ENCODE results near the gene RNF207. TPM values are rescaled to one million over a fixed set of nuclear protein-coding genes. Genes with fewer than 3 reads are reported as not detected.

Gene RNF207
- total and polyA plus RNA-seq, 2 of the 13 experiments (the other 11 are each of a cell fraction or from before 2014, with no cell fraction given): 9.8 to 15.9 TPM

GRCh38 chr1:6245086-6245868 lies 39.4 kb downstream of the RNF207 start (continued):
- TF ChIP-seq RERE (CRISPR knock-in tag; IDR thresholded peaks at IDR 0.05; ENCODE audit: low read depth) (peak; percentile 54; the same call in 1 of the 2 replicates), PLRG1 (conservative IDR thresholded peaks at IDR 0.05) (no peak), PITX1 (CRISPR knock-in tag; IDR thresholded peaks at IDR 0.05) (peak; percentile 78), ZNF670 (CRISPR knock-in tag; IDR thresholded peaks at IDR 0.05; ENCODE audit: borderline replicate concordance) (peak; percentile 61; the same call in 1 of the 2 replicates), NPAS2 (CRISPR knock-in tag; IDR thresholded peaks at IDR 0.05; ENCODE audit: borderline replicate concordance) (no peak), MTF2 (CRISPR knock-in tag; IDR thresholded peaks at IDR 0.05; ENCODE audit: borderline replicate concordance) (peak; percentile 100), ZSCAN12 (CRISPR knock-in tag; IDR thresholded peaks at IDR 0.05) (peak; percentile 99), CENPT (CRISPR knock-in tag; IDR thresholded peaks at IDR 0.05; ENCODE audit: low read depth) (peak; percentile 99), REL (CRISPR knock-in tag; conservative IDR thresholded peaks at IDR 0.05) (peak; percentile 99), ZNF564 (CRISPR knock-in tag; IDR thresholded peaks at IDR 0.05) (peak; percentile 95), XBP1 (CRISPR knock-in tag; IDR thresholded peaks at IDR 0.05) (peak; percentile 95), ZNF552 (CRISPR knock-in tag; IDR thresholded peaks at IDR 0.05; ENCODE audit: borderline replicate concordance) (peak; percentile 81; the same call in 1 of the 2 replicates), MYNN (CRISPR knock-in tag; IDR thresholded peaks at IDR 0.05; ENCODE audit: low read depth) (peak; percentile 97), ATRX (CRISPR knock-in tag; IDR thresholded peaks at IDR 0.05; ENCODE audit: borderline replicate concordance) (no peak), WIZ (CRISPR knock-in tag; IDR thresholded peaks at IDR 0.05) (peak; percentile 99), HOXA7 (CRISPR knock-in tag; IDR thresholded peaks at IDR 0.05) (peak; percentile 98), MIXL1 (CRISPR knock-in tag; IDR thresholded peaks at IDR 0.05) (peak; percentile 93)
- TF ChIP-seq, protein P1, sequence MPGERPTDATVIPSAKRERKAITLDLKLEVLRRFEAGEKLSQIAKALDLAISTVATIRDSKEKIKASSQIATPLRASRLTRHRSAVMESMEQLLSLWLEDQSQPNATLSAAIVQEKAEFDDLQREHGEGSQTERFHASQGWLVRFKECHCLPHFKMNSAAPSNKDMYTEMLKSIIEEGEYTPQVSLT (CRISPR knock-in tag; IDR thresholded peaks at IDR 0.05; ENCODE audit: borderline replicate concordance, low read depth): peak; percentile 42; the same call in 1 of the 2 replicates
- TF ChIP-seq, protein P2, sequence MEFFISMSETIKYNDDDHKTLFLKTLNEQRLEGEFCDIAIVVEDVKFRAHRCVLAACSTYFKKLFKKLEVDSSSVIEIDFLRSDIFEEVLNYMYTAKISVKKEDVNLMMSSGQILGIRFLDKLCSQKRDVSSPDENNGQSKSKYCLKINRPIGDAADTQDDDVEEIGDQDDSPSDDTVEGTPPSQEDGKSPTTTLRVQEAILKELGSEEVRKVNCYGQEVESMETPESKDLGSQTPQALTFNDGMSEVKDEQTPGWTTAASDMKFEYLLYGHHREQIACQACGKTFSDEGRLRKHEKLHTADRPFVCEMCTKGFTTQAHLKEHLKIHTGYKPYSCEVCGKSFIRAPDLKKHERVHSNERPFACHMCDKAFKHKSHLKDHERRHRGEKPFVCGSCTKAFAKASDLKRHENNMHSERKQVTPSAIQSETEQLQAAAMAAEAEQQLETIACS (CRISPR knock-in tag; IDR thresholded peaks at IDR 0.05): peak; percentile 57
- TF ChIP-seq, protein P3, sequence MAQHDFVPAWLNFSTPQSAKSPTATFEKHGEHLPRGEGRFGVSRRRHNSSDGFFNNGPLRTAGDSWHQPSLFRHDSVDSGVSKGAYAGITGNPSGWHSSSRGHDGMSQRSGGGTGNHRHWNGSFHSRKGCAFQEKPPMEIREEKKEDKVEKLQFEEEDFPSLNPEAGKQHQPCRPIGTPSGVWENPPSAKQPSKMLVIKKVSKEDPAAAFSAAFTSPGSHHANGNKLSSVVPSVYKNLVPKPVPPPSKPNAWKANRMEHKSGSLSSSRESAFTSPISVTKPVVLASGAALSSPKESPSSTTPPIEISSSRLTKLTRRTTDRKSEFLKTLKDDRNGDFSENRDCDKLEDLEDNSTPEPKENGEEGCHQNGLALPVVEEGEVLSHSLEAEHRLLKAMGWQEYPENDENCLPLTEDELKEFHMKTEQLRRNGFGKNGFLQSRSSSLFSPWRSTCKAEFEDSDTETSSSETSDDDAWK (CRISPR knock-in tag; IDR thresholded peaks at IDR 0.05): no peak
